Gastrocnemius medialis (tissue), 4 donors: ENCODE measurements around the gene SOWAHA. TPM values are rescaled to one million over a fixed set of nuclear protein-coding genes. Genes with fewer than 3 reads are reported as not detected.

ENCODE experiments used
- ATAC-seq, 2 donors: fragments of 150-250 bp; one replicate each; pipeline ENCODE4 v1.9.1; 2016
- DNase-seq, 2 donors: peaks; one replicate each; pipeline ENCODE4 v3.0.0-alpha.2; 2019
- H3K27ac ChIP-seq, 4 donors: fragments of 200-600 bp; sonication (generic); 1 replicate in 1 of 4; 2 replicates in 3 of 4; pipeline ENCODE4 v1.5.1; 2016 to 2018; ENCODE audit warnings: mild to moderate bottlenecking in 2 of 4, moderate library complexity in 1 of 4
- H3K27me3 ChIP-seq, 3 donors: fragments of 200-600 bp; sonication (generic) in 2 of 3; 1 replicate in 1 of 3; 2 replicates in 2 of 3; pipeline versions ENCODE4 v1.5.1 to v1.6.0; 2016 to 2019; ENCODE audit warnings: mild to moderate bottlenecking in 1 of 3, moderate library complexity in 1 of 3
- H3K36me3 ChIP-seq, 2 donors: fragments of 200-600 bp; sonication (generic) in 1 of 2; one replicate each; pipeline ENCODE4 v1.5.1; 2017 to 2018
- H3K4me1 ChIP-seq, 2 donors: fragments of 200-600 bp; sonication (generic) in 1 of 2; one replicate each; pipeline ENCODE4 v1.5.1; 2016 to 2017; ENCODE audit warnings: mild to moderate bottlenecking in 2 of 2
- H3K4me3 ChIP-seq, 4 donors: fragments of 200-600 bp; sonication (generic) in 3 of 4; 1 replicate in 1 of 4; 2 replicates in 3 of 4; pipeline ENCODE4 v1.5.1; 2016 to 2019; ENCODE audit warnings: mild to moderate bottlenecking in 2 of 4
- H3K9me3 ChIP-seq, 3 donors: fragments of 200-600 bp; sonication (generic) in 2 of 3; 1 replicate in 1 of 3; 2 replicates in 2 of 3; pipeline ENCODE4 v1.5.1; 2016 to 2019
- CTCF ChIP-seq, 5 experiments: fragments of 450-650 bp in 3 of 5; fragments of 200-600 bp in 2 of 5; sonication (generic) in 2 of 5; IDR thresholded peaks in 4 of 5; conservative IDR thresholded peaks in 1 of 5; 1 replicate in 4 of 5; 2 replicates in 1 of 5; pipeline ENCODE4 v1.5.1; 2016 to 2019; ENCODE audit warnings: antibody characterized with exemption in 5 of 5, mild to moderate bottlenecking in 3 of 5, moderate library complexity in 3 of 5
- POLR2A ChIP-seq, 2 donors: fragments of 450-650 bp; IDR thresholded peaks; one replicate each; pipeline ENCODE4 v1.6.1; 2017; ENCODE audit warnings: antibody characterized with exemption in 2 of 2, mild to moderate bottlenecking in 2 of 2, moderate library complexity in 2 of 2
- in situ Hi-C, 4 donors: fragments of 200-750 bp; cut with MboI; loops; one replicate each; pipeline versions ENCODE4 v1.15.0 to v1.8.0; 2017; ENCODE audit warnings: low sequenced_read_pairs in 4 of 4
- intact Hi-C: fragments of 100-400 bp; cut with DNase I; formaldehyde crosslinking; loops from one replicate; pipeline ENCODE4 v1.15.1; 2023; ENCODE audit warnings: low total_unique reads
- total RNA-seq, 4 donors: library from RNA; depleted of rRNA; stranded (reverse); fragments of >200 nt; gene quantifications; one replicate each; pipeline versions ENCODE4 v1.1.0 to v1.2.3, GENCODE V29; 2016

Gene SOWAHA
- under 1 TPM in 1 of 4 donors, not detected in 3; 0.27 TPM for total RNA-seq

GRCh38 chr5:132812781-132813598, at the start of gene SOWAHA:
Gene SOWAHA (plus strand): TSS chr5:132813302. CDS start chr5:132813622, 320 bp downstream.
- Histone ChIP-seq H3K27me3 (peaks cover 29 to 43% (median 38%) of the 10 kb centered on the region in 3 donors), H3K4me1 (peaks cover 0 to 10% of the 10 kb centered on the region in 2 donors), H3K4me3 (peak within 1 kb of the TSS; percentile 33 to 57 (median 40)), H3K36me3 (no peaks in the 10 kb centered on the region), H3K9me3 (no peaks in the 10 kb centered on the region), H3K27ac (no peak within 1 kb of the TSS)
- in situ Hi-C loops = loop anchor here in 2 of 4 donors (25.0 kb wide), 1 partner anchor 276 kb away; the partner anchor contains the start of gene IL5 (in 2 of the 2)
- intact Hi-C loops = no loop called here
- ATAC-seq (no peak), DNase-seq (no peak)
- TF ChIP-seq POLR2A (IDR thresholded peaks at IDR 0.05) (no peak), CTCF (IDR thresholded peaks at IDR 0.05 in 4 of 5, conservative IDR thresholded peaks at IDR 0.05 in 1 of 5) (no peak)

GRCh38 chr5:132764051-132764450, 49.1 kb upstream of the SOWAHA start:
- peaks cover 0 to 19% of the 10 kb centered on the region in 2 donors for H3K36me3 ChIP-seq
- H3K27ac ChIP-seq = no peak overlapping the region
- peaks cover 7 to 10% of the 10 kb centered on the region in 2 donors for H3K4me1 ChIP-seq
- no peak for TF ChIP-seq POLR2A (IDR thresholded peaks at IDR 0.05)
- no peaks in the 10 kb centered on the region for H3K27me3 ChIP-seq
- no peak for DNase-seq
- intact Hi-C loops = no loop called here
- no peaks in the 10 kb centered on the region for H3K9me3 ChIP-seq
- in situ Hi-C loops = no loop called here
- no peak overlapping the region for H3K4me3 ChIP-seq
- no peak for ATAC-seq

GRCh38 chr5:132764671-132765238, 48.3 kb upstream of the SOWAHA start:
- no peak for TF ChIP-seq POLR2A (IDR thresholded peaks at IDR 0.05)
- Histone ChIP-seq H3K27ac (no peak overlapping the region), H3K9me3 (no peaks in the 10 kb centered on the region), H3K4me3 (no peak overlapping the region), H3K27me3 (no peaks in the 10 kb centered on the region), H3K36me3 (peaks cover 0 to 19% of the 10 kb centered on the region in 2 donors), H3K4me1 (peaks cover 7 to 10% of the 10 kb centered on the region in 2 donors)
- in situ Hi-C loops = no loop called here
- DNase-seq (no peak), ATAC-seq (no peak)
- intact Hi-C loops = no loop called here

- in situ Hi-C loops (no loop called here), intact Hi-C loops (no loop called here)
- peaks cover 0 to 19% of the 10 kb centered on the region in 2 donors for H3K36me3 ChIP-seq
- no peaks in the 10 kb centered on the region for H3K27me3 ChIP-seq
- TF ChIP-seq CTCF (IDR thresholded peaks at IDR 0.05 in 4 of 5, conservative IDR thresholded peaks at IDR 0.05 in 1 of 5) = no peak
- no peak for TF ChIP-seq POLR2A (IDR thresholded peaks at IDR 0.05)
- DNase-seq = no peak
- no peak overlapping the region for H3K27ac ChIP-seq
- no peak overlapping the region for H3K4me3 ChIP-seq
- peaks cover 8 to 10% of the 10 kb centered on the region in 2 donors for H3K4me1 ChIP-seq
- no peaks in the 10 kb centered on the region for H3K9me3 ChIP-seq
- peak in 1 of 2 donors; percentile 47 for ATAC-seq
Measured at GRCh38 chr5:132765311-132766019, 47.6 kb upstream of the SOWAHA start.

GRCh38 chr5:132766020-132766805, 46.9 kb upstream of the SOWAHA start:
- H3K4me3 ChIP-seq = no peak overlapping the region
- H3K4me1 ChIP-seq = peaks cover 10 to 15% of the 10 kb centered on the region in 2 donors
- no peaks in the 10 kb centered on the region for H3K27me3 ChIP-seq
- no peak overlapping the region for H3K27ac ChIP-seq
- TF ChIP-seq POLR2A (IDR thresholded peaks at IDR 0.05) = no peak
- ATAC-seq = no peak
- H3K9me3 ChIP-seq = no peaks in the 10 kb centered on the region
- no peak for DNase-seq
- H3K36me3 ChIP-seq = peaks cover 0 to 19% of the 10 kb centered on the region in 2 donors
- intact Hi-C loops = no loop called here
- in situ Hi-C loops = no loop called here
